Common myeloid progenitor, CD34-positive (primary cell): ENCODE results near the gene ZNF367.

Experiments used
- CTCF ChIA-PET: fragments of 350-600 bp; sonication (Branson Sonifier 250); formaldehyde crosslinking; loops from one replicate; lab custom pipeline; 2021; ENCODE audit warnings: antibody characterized with exemption; lab: Charles Lee
- POLR2A ChIA-PET: fragments of 350-600 bp; sonication (Branson Sonifier 250); formaldehyde crosslinking; loops from one replicate; lab custom pipeline; 2021; ENCODE audit warnings: antibody characterized with exemption; lab: Charles Lee
- DNase-seq, 3 donors: peaks; one replicate each; pipeline versions ENCODE4 v3.0.0 to v3.0.0-alpha.2; 2013
- H3K27ac ChIP-seq, 2 experiments: 1 replicate in 1 of 2; 2 replicates in 1 of 2; pipeline ENCODE4 v1.7.0; 2013; ENCODE audit warnings: inconsistent platforms in 2 of 2, low read length in 2 of 2, mild to moderate bottlenecking in 2 of 2, low read depth in 1 of 2, moderate library complexity in 1 of 2; ENCODE audit not compliant: severe bottlenecking in 2 of 2, insufficient read depth in 1 of 2, poor library complexity in 1 of 2
- H3K27me3 ChIP-seq, 5 experiments: replicated peaks in 2 of 5; 1 replicate in 3 of 5; 2 replicates in 2 of 5; pipeline versions ENCODE4 v1.6.1 to v1.7.0; 2013; ENCODE audit warnings: low read length in 4 of 5, mild to moderate bottlenecking in 2 of 5, moderate library complexity in 2 of 5, inconsistent platforms in 1 of 5; ENCODE audit not compliant: insufficient read depth in 5 of 5, control insufficient read depth in 4 of 5
- H3K36me3 ChIP-seq, 4 experiments: 1 replicate in 2 of 4; 2 replicates in 2 of 4; pipeline versions ENCODE4 v1.6.1 to v1.7.0; 2013; ENCODE audit warnings: low read length in 3 of 4, control low read depth in 1 of 4, mild to moderate bottlenecking in 1 of 4; ENCODE audit not compliant: control insufficient read depth in 4 of 4, insufficient read depth in 4 of 4
- H3K4me1 ChIP-seq, 4 experiments: 1 replicate in 3 of 4; 2 replicates in 1 of 4; pipeline versions ENCODE4 v1.6.1 to v1.7.1; 2013; ENCODE audit warnings: low read length in 3 of 4, mild to moderate bottlenecking in 3 of 4, control low read depth in 1 of 4, inconsistent platforms in 1 of 4, moderate library complexity in 1 of 4; ENCODE audit not compliant: control insufficient read depth in 4 of 4, insufficient read depth in 4 of 4; ENCODE audit errors: control extremely low read depth in 1 of 4
- H3K4me3 ChIP-seq, 7 experiments: 1 replicate in 4 of 7; 2 replicates in 3 of 7; pipeline versions ENCODE4 v1.5.1 to v1.7.0; 2013; ENCODE audit warnings: mild to moderate bottlenecking in 7 of 7, low read length in 6 of 7, moderate library complexity in 6 of 7, inconsistent platforms in 2 of 7, low read depth in 2 of 7, control low read depth in 1 of 7; ENCODE audit not compliant: insufficient read depth in 4 of 7, control insufficient read depth in 1 of 7; ENCODE audit errors: extremely low read depth in 1 of 7
- H3K9me3 ChIP-seq, 5 experiments: 1 replicate in 4 of 5; 2 replicates in 1 of 5; pipeline versions ENCODE4 v1.6.1 to v1.7.1; 2013; ENCODE audit warnings: low read length in 4 of 5, mild to moderate bottlenecking in 2 of 5, inconsistent platforms in 1 of 5, low read depth in 1 of 5, moderate library complexity in 1 of 5; ENCODE audit not compliant: control insufficient read depth in 4 of 5, insufficient read depth in 2 of 5; ENCODE audit errors: control extremely low read depth in 1 of 5
- WGBS: methylation state at CpG from one replicate; pipeline ENCODE4 v1.1.5; 2013; ENCODE audit not compliant: insufficient coverage; 5-methylcytosine and 5-hydroxymethylcytosine counted together

ZNF367 gene

DNA sequence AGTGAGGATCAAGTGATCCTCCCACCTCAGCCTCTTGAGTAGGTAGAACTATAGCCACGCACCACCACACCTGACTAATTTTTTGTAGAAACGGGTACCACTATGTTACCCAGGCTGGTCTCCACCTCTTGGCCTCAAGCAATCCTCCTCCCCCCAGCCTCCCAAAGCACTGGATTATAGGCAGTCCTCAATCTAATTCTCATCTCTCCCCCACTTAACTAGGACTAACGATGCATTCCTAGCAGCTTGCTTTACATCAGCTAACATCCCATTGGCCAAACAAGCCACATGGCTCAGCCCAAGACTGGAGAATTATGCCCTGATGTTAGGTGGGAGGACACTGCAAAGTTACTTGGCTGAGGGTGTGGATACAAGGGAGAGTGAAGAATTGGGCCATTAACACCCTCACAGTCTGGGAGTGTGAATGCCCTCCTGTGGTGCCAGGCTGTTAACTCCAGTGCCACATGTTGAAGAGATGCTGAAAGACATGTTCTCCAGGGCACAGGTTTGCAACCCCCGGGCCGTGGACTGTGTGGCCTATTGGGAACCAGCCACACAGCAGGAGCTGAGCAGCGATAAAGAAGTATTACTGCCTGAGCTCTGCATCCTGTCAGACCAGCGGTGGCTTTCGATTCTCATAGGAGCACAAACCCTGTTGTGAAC lies 5.3 kb upstream of the ZNF367 start:
- Histone ChIP-seq H3K4me1 (peaks cover 13 to 28% (median 19%) of the 10 kb centered on the region in 4 experiments), H3K27me3 (no peaks in the 10 kb centered on the region), H3K4me3 (no peak overlapping the region), H3K9me3 (no peaks in the 10 kb centered on the region), H3K27ac (no peak overlapping the region), H3K36me3 (no peaks in the 10 kb centered on the region)
- ChIA-PET CTCF (interaction anchor here (1.3 to 2.8 kb wide), 2 partner anchors 18 to 26 kb away, joined by 4 to 10 read pairs; partner anchors contain the start of gene HABP4), POLR2A (no interaction called here)
- DNase-seq, result no peak
- WGBS, result 98% methylated on average over 6 of the region's 8 CpGs

DNA sequence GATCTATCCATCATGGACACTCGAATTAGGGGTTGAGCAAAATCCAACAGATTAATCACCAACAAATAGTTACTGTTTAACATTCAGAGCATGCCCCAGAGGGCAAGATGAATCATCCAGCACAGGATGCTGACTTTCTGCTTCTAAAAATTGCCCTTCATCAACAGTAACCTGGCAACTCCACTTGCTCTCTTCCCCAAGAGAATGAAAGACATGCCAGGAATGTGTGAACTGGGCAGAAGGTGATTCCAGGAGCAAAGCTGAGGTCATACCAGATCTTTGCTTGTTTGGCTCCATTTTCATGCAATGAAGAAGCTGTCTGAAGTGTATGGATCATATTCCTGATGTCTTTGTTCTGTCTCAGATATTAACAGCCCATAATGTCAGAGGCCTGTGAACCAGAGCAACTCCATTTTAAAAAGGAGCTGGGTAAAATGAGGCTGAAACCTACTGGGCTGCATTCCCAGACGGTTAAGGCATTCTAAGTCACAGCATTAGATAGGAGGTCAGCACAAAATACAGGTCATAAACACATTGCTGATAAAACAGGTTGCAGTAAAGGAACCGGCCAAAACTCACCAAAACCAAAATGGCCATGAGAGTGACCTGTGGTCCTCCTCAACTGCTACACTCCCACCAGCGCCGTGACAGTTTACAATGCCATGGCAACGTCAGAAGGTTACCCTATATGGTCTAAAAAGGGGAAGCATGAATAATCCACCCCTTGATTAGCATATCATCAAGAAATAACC lies 2.5 kb upstream of the ZNF367 start:
- peak in 2 of 3 donors; percentile 75 to 84 for DNase-seq
- Histone ChIP-seq H3K27me3 (no peaks in the 10 kb centered on the region), H3K36me3 (no peaks in the 10 kb centered on the region), H3K27ac (peak overlapping the region; percentile 67 to 85), H3K4me3 (peak overlapping the region in 2 of 7 experiments; percentile 85), H3K9me3 (no peaks in the 10 kb centered on the region), H3K4me1 (peaks cover 19 to 44% (median 32%) of the 10 kb centered on the region in 4 experiments)
- POLR2A ChIA-PET, result no interaction called here
- 83% methylated on average over 2 of the region's 6 CpGs for WGBS
- CTCF ChIA-PET, result no interaction called here

DNA sequence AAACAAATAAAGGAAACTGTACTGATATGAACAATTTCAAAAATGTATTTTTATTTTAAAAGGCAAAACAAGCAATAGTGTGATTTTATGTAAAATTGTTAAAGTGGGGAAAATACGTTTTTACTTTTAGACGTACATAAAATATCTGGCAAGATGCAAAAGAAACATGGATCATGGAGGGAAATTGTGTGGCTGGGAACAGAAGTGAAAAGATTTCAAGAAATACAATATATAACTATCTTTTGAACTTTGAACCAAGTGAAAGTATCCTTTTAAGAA lies 1.5 kb upstream of the ZNF367 start:
- H3K4me1 ChIP-seq, result peaks cover 19 to 44% (median 34%) of the 10 kb centered on the region in 4 experiments
- H3K27me3 ChIP-seq, result no peaks in the 10 kb centered on the region
- H3K27ac ChIP-seq, result peak overlapping the region; percentile 67 to 85
- no CpG with 5 or more reads among the region's 2 CpGs for WGBS
- ChIA-PET POLR2A (no interaction called here), CTCF (interaction anchor here (1.4 kb wide), 1 partner anchor 247 kb away, joined by 3 read pairs; no protein-coding TSS in a partner anchor)
- no peak for DNase-seq
- H3K36me3 ChIP-seq, result no peaks in the 10 kb centered on the region
- no peaks in the 10 kb centered on the region for H3K9me3 ChIP-seq
- peak overlapping the region in 6 of 7 experiments; percentile 48 to 95 (median 85) for H3K4me3 ChIP-seq

GRCh38 chr9:96418920-96419690 lies 935 bp upstream of the ZNF367 start:
- H3K9me3 ChIP-seq, result no peaks in the 10 kb centered on the region
- H3K36me3 ChIP-seq, result no peaks in the 10 kb centered on the region
- CTCF ChIA-PET, result interaction anchor here (1.4 kb wide), 1 partner anchor 248 kb away, joined by 3 read pairs; no protein-coding TSS in a partner anchor
- H3K27ac ChIP-seq, result peak overlapping the region; percentile 61 to 85
- WGBS, result 0% methylated on average over 50 of the region's 58 CpGs
- H3K4me3 ChIP-seq, result peak overlapping the region; percentile 48 to 95 (median 85)
- POLR2A ChIA-PET, result no interaction called here
- H3K27me3 ChIP-seq, result no peaks in the 10 kb centered on the region
- DNase-seq, result peak; percentile 62 to 86 (median 77)
- peaks cover 21 to 50% (median 39%) of the 10 kb centered on the region in 4 experiments for H3K4me1 ChIP-seq

- peak overlapping the region; percentile 75 to 97 (median 86) for H3K4me3 ChIP-seq
- ChIA-PET CTCF (no interaction called here), POLR2A (no interaction called here)
- H3K27me3 ChIP-seq, result no peaks in the 10 kb centered on the region
- H3K27ac ChIP-seq, result peak overlapping the region in 1 of 2 experiments; percentile 79
- no peaks in the 10 kb centered on the region for H3K36me3 ChIP-seq
- 0% methylated on average over 50 of the region's 62 CpGs for WGBS
- peak in 2 of 3 donors; percentile 45 to 56 for DNase-seq
- H3K9me3 ChIP-seq, result no peaks in the 10 kb centered on the region
- peaks cover 32 to 64% (median 50%) of the 10 kb centered on the region in 4 experiments for H3K4me1 ChIP-seq
Measured at GRCh38 chr9:96417661-96418082, 498 bp downstream of the ZNF367 start.

GRCh38 chr9:96417051-96417586 lies 1.1 kb downstream of the ZNF367 start:
- Histone ChIP-seq H3K4me1 (peaks cover 32 to 65% (median 52%) of the 10 kb centered on the region in 4 experiments), H3K36me3 (no peaks in the 10 kb centered on the region), H3K9me3 (no peaks in the 10 kb centered on the region), H3K27me3 (no peaks in the 10 kb centered on the region), H3K4me3 (peak overlapping the region; percentile 63 to 97 (median 85)), H3K27ac (peak overlapping the region; percentile 59 to 80)
- 0% methylated on average over 35 of the region's 50 CpGs for WGBS
- ChIA-PET POLR2A (no interaction called here), CTCF (no interaction called here)
- peak; percentile 87 to 90 (median 88) for DNase-seq
